ENCODE data around the gene C5orf63.
"Not testable (repeated sequence)": the region's sequence is repeated elsewhere in the genome, so short reads cannot be mapped to it uniquely, and the experiment has no call there.

Gene C5orf63

GRCh38 chr5:127072861-127073846 is at the start of gene C5orf63:
Gene C5orf63 (minus strand): TSS chr5:127073502. CDS start chr5:127058995, 14,507 bp downstream.
- Histone ChIP-seq H3K9me2 (ENCODE audit: low read depth, low read length) (no peaks in the 10 kb centered on the region), H3K27me3 (ENCODE audit: insufficient read depth, low read length) (no peaks in the 10 kb centered on the region), H2AFZ (ENCODE audit: low read length) (peak within 1 kb of the TSS; percentile 95), H3F3A (ENCODE audit: insufficient read depth, low read length) (no peaks in the 10 kb centered on the region), H3K9me3 (ENCODE audit: low read length) (no peaks in the 10 kb centered on the region), H3K9ac (ENCODE audit: low read length) (peak within 1 kb of the TSS; percentile 95), H3K4me3 (ENCODE audit: low read depth, low read length, poor library complexity, severe bottlenecking) (peak within 1 kb of the TSS; percentile 80), H3K27ac (ENCODE audit: low read depth, low read length, poor library complexity, severe bottlenecking) (peak within 1 kb of the TSS; percentile 28), H3K36me3 (ENCODE audit: insufficient read depth, low read length) (peaks cover 20% of the 10 kb centered on the region), H3K4me2 (ENCODE audit: low read length) (peak within 1 kb of the TSS; percentile 96), H4K20me1 (ENCODE audit: insufficient read depth, low read length) (no peaks in the 10 kb centered on the region), H3K79me2 (ENCODE audit: insufficient read depth, low read length) (no peaks in the 10 kb centered on the region), H3K4me1 (ENCODE audit: insufficient read depth, low read length, severe bottlenecking) (peaks cover 14% of the 10 kb centered on the region)
- TF ChIP-seq EZH2 (IDR thresholded peaks at IDR 0.05; ENCODE audit: borderline replicate concordance, low read length) (no peak), CTCF (IDR thresholded peaks at IDR 0.05; ENCODE audit: low read length) (no peak)

GRCh38 chr5:127112347-127112864 is 39.1 kb upstream of the C5orf63 start:
- Histone ChIP-seq H3K27me3 (ENCODE audit: insufficient read depth, low read length) (no peaks in the 10 kb centered on the region), H3K9me3 (ENCODE audit: low read length) (no peaks in the 10 kb centered on the region), H4K20me1 (ENCODE audit: insufficient read depth, low read length) (no peaks in the 10 kb centered on the region), H3K9me2 (ENCODE audit: low read depth, low read length) (no peaks in the 10 kb centered on the region), H3K27ac (ENCODE audit: low read depth, low read length, poor library complexity, severe bottlenecking) (no peak overlapping the region), H3F3A (ENCODE audit: insufficient read depth, low read length) (no peaks in the 10 kb centered on the region), H3K79me2 (ENCODE audit: insufficient read depth, low read length) (no peaks in the 10 kb centered on the region), H3K4me2 (ENCODE audit: low read length) (no peak overlapping the region), H3K9ac (ENCODE audit: low read length) (no peak overlapping the region), H3K4me3 (ENCODE audit: low read depth, low read length, poor library complexity, severe bottlenecking) (no peak overlapping the region), H3K4me1 (ENCODE audit: insufficient read depth, low read length, severe bottlenecking) (no peaks in the 10 kb centered on the region), H2AFZ (ENCODE audit: low read length) (no peak overlapping the region), H3K36me3 (ENCODE audit: insufficient read depth, low read length) (no peaks in the 10 kb centered on the region)
- TF ChIP-seq EZH2 (IDR thresholded peaks at IDR 0.05; ENCODE audit: borderline replicate concordance, low read length): no peak
- no peak for TF ChIP-seq CTCF (IDR thresholded peaks at IDR 0.05; ENCODE audit: low read length)

GRCh38 chr5:127111112-127111511 is 37.8 kb upstream of the C5orf63 start:
- H2AFZ ChIP-seq (ENCODE audit: low read length): no peak overlapping the region

GRCh38 chr5:127108624-127109260 is 35.4 kb upstream of the C5orf63 start:
- H4K20me1 ChIP-seq (ENCODE audit: insufficient read depth, low read length); H3K4me3 ChIP-seq (ENCODE audit: low read depth, low read length, poor library complexity, severe bottlenecking); H3K4me2 ChIP-seq (ENCODE audit: low read length); H2AFZ ChIP-seq (ENCODE audit: low read length); H3K79me2 ChIP-seq (ENCODE audit: insufficient read depth, low read length); H3K27ac ChIP-seq (ENCODE audit: low read depth, low read length, poor library complexity, severe bottlenecking); H3K9me3 ChIP-seq (ENCODE audit: low read length); H3K36me3 ChIP-seq (ENCODE audit: insufficient read depth, low read length); H3K27me3 ChIP-seq (ENCODE audit: insufficient read depth, low read length); H3K9me2 ChIP-seq (ENCODE audit: low read depth, low read length); H3K9ac ChIP-seq (ENCODE audit: low read length); H3K4me1 ChIP-seq (ENCODE audit: insufficient read depth, low read length, severe bottlenecking); H3F3A ChIP-seq (ENCODE audit: insufficient read depth, low read length): not testable (repeated sequence)

More at GRCh38 chr5:127111112-127111511, 37.8 kb upstream of the C5orf63 start:
- Histone ChIP-seq H3K4me1 (ENCODE audit: insufficient read depth, low read length, severe bottlenecking) (no peaks in the 10 kb centered on the region), H3K9me3 (ENCODE audit: low read length) (no peaks in the 10 kb centered on the region), H3K36me3 (ENCODE audit: insufficient read depth, low read length) (no peaks in the 10 kb centered on the region), H4K20me1 (ENCODE audit: insufficient read depth, low read length) (no peaks in the 10 kb centered on the region), H3K27me3 (ENCODE audit: insufficient read depth, low read length) (no peaks in the 10 kb centered on the region), H3K79me2 (ENCODE audit: insufficient read depth, low read length) (no peaks in the 10 kb centered on the region), H3K9ac (ENCODE audit: low read length) (no peak overlapping the region), H3K9me2 (ENCODE audit: low read depth, low read length) (no peaks in the 10 kb centered on the region), H3K4me3 (ENCODE audit: low read depth, low read length, poor library complexity, severe bottlenecking) (no peak overlapping the region), H3F3A (ENCODE audit: insufficient read depth, low read length) (no peaks in the 10 kb centered on the region), H3K27ac (ENCODE audit: low read depth, low read length, poor library complexity, severe bottlenecking) (no peak overlapping the region), H3K4me2 (ENCODE audit: low read length) (no peak overlapping the region)
- TF ChIP-seq EZH2 (IDR thresholded peaks at IDR 0.05; ENCODE audit: borderline replicate concordance, low read length) (no peak), CTCF (IDR thresholded peaks at IDR 0.05; ENCODE audit: low read length) (no peak)

All from OCI-LY1 (cell line).